Keratinocyte (primary cell): ENCODE measurements around the gene RFESD. TPM values are rescaled to one million over a fixed set of nuclear protein-coding genes. Genes with fewer than 3 reads are reported as not detected.

Experiments
- DNase-seq: peaks from one replicate; pipeline ENCODE4 v3.0.0-alpha.2; 2011; ENCODE audit warnings: low read depth, missing footprints, low spot score
- FAIRE-seq: peaks from 2 replicates; lab custom pipeline; 2011; peaks lifted over from hg19 to GRCh38; lab: Jason Lieb, UNC
- H2AFZ ChIP-seq: 2 replicates; pipeline ENCODE4 v1.6.0; 2012; ENCODE audit warnings: low read length, control low read depth, inconsistent platforms; ENCODE audit not compliant: control insufficient read depth
- H3K27ac ChIP-seq: 2 replicates; pipeline ENCODE4 v1.5.1; 2011; ENCODE audit warnings: low read length; ENCODE audit not compliant: control insufficient read depth, insufficient read depth
- H3K27me3 ChIP-seq: 3 replicates; pipeline ENCODE4 v1.6.0; 2011; ENCODE audit warnings: low read length; ENCODE audit not compliant: control insufficient read depth, insufficient read depth; ENCODE audit errors: extremely low read depth
- H3K36me3 ChIP-seq, 2 experiments: 2 replicates in 1 of 2; 3 replicates in 1 of 2; pipeline ENCODE4 v1.5.1; 2011; ENCODE audit warnings: low read length in 2 of 2, mild to moderate bottlenecking in 1 of 2; ENCODE audit not compliant: control insufficient read depth in 2 of 2, insufficient read depth in 2 of 2; ENCODE audit errors: extremely low read depth in 1 of 2
- H3K4me1 ChIP-seq: 3 replicates; pipeline ENCODE4 v1.5.1; 2011; ENCODE audit warnings: low read length; ENCODE audit not compliant: control insufficient read depth, insufficient read depth; ENCODE audit errors: extremely low read depth
- H3K4me2 ChIP-seq: 3 replicates; pipeline ENCODE4 v1.6.0; 2011; ENCODE audit warnings: low read depth, low read length; ENCODE audit not compliant: control insufficient read depth, insufficient read depth; ENCODE audit errors: extremely low read depth
- H3K4me3 ChIP-seq, 3 experiments: fragments of 200-600 bp in 1 of 3; sonication (generic) in 1 of 3; 2 replicates in 2 of 3; 3 replicates in 1 of 3; pipeline ENCODE4 v1.5.1; 2011 to 2016; ENCODE audit warnings: low read length in 3 of 3, mild to moderate bottlenecking in 3 of 3, control low read depth in 2 of 3, inconsistent platforms in 1 of 3, low read depth in 1 of 3, mixed read lengths in 1 of 3, mixed run types in 1 of 3, moderate library complexity in 1 of 3; ENCODE audit not compliant: control insufficient read depth in 2 of 3, insufficient read depth in 2 of 3; ENCODE audit errors: extremely low read depth in 1 of 3
- H3K79me2 ChIP-seq: 2 replicates; pipeline ENCODE4 v1.6.0; 2012; ENCODE audit warnings: low read length; ENCODE audit not compliant: control insufficient read depth, insufficient read depth
- H3K9ac ChIP-seq: 3 replicates; pipeline ENCODE4 v1.6.0; 2011; ENCODE audit warnings: low read length; ENCODE audit not compliant: control insufficient read depth, insufficient read depth; ENCODE audit errors: extremely low read depth
- H3K9me1 ChIP-seq: 3 replicates; pipeline ENCODE4 v1.6.0; 2011; ENCODE audit warnings: low read length; ENCODE audit not compliant: control insufficient read depth, insufficient read depth; ENCODE audit errors: extremely low read depth
- H3K9me3 ChIP-seq: 2 replicates; pipeline ENCODE4 v1.5.1; 2012; ENCODE audit warnings: low read depth, low read length; ENCODE audit not compliant: control insufficient read depth
- H4K20me1 ChIP-seq: 3 replicates; pipeline ENCODE4 v1.6.0; 2011; ENCODE audit warnings: low read length; ENCODE audit not compliant: control insufficient read depth, insufficient read depth; ENCODE audit errors: extremely low read depth
- EZH2 ChIP-seq: IDR thresholded peaks from one replicate; pipeline ENCODE4 v1.6.1; 2012; ENCODE audit warnings: inconsistent platforms, mild to moderate bottlenecking, low read length, moderate library complexity
- dilution Hi-C: fragments of 300-500 bp; cut with MboI; formaldehyde crosslinking; loops from one replicate; pipeline ENCODE4 v1.7.0; 2020; ENCODE audit warnings: low sequenced_read_pairs; ENCODE audit not compliant: extremely low pct_ligation_motif_present
- polyA plus RNA-seq, 5 experiments: library from polyadenylated mRNA; depleted of rRNA in 3 of 5; stranded (reverse) in 3 of 5; stranded (forward) in 1 of 5; unstranded in 1 of 5; fragments of >200 nt; gene quantifications; 1 replicate in 1 of 5; 2 replicates in 3 of 5; 3 replicates in 1 of 5; pipeline versions ENCODE4 v1.2.1 to v1.2.3, GENCODE V29; 2011 to 2012; ENCODE audit warnings: missing spikeins in 2 of 5, low read depth in 1 of 5, low replicate concordance in 1 of 5
- TF ChIP-seq, protein P1 (sequence below), 3 experiments: IDR thresholded peaks in 1 of 3; conservative IDR thresholded peaks in 1 of 3; optimal IDR thresholded peaks in 1 of 3; 2 replicates in 2 of 3; 3 replicates in 1 of 3; pipeline versions ENCODE3 to v1.5.1; 2011; ENCODE audit warnings: low read length in 3 of 3, mild to moderate bottlenecking in 3 of 3, moderate library complexity in 2 of 3, control low read depth in 1 of 3, inconsistent platforms in 1 of 3; ENCODE audit not compliant: insufficient read depth in 2 of 3; ENCODE audit errors: extremely low read depth in 1 of 3

RFESD gene
- polyA plus RNA-seq, 1 donor (not counting 4 experiments of a cell fraction or from before 2014, with no cell fraction given), result 3.5 TPM

DNA sequence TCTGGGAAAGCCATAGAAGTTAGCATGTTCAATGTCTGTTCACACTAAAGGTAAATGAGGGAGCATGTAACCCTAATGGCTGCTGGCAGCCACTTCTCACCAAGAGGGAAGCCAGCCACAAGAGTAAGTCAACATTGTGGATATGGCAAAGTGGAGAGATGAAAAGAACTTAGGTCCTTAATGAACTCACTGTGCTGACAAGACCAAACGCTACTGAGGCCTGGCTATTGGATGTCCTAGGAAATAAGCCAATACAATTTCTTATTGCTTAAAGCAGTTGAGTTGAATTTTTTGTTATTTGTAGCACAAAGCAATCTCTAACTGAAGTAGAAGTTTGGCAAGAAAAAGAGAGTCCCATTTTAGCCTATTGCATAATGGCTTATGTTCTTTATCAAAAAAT, 19.9 kb upstream of the RFESD start:
- FAIRE-seq (no peak), DNase-seq (no peak)
- TF ChIP-seq EZH2, result no peak
- TF ChIP-seq, protein P1, sequence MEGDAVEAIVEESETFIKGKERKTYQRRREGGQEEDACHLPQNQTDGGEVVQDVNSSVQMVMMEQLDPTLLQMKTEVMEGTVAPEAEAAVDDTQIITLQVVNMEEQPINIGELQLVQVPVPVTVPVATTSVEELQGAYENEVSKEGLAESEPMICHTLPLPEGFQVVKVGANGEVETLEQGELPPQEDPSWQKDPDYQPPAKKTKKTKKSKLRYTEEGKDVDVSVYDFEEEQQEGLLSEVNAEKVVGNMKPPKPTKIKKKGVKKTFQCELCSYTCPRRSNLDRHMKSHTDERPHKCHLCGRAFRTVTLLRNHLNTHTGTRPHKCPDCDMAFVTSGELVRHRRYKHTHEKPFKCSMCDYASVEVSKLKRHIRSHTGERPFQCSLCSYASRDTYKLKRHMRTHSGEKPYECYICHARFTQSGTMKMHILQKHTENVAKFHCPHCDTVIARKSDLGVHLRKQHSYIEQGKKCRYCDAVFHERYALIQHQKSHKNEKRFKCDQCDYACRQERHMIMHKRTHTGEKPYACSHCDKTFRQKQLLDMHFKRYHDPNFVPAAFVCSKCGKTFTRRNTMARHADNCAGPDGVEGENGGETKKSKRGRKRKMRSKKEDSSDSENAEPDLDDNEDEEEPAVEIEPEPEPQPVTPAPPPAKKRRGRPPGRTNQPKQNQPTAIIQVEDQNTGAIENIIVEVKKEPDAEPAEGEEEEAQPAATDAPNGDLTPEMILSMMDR (optimal IDR thresholded peaks at IDR 0.05 in 1 of 3, IDR thresholded peaks at IDR 0.05 in 1 of 3, conservative IDR thresholded peaks at IDR 0.05 in 1 of 3; ENCODE audit: extremely low read depth in 1 of 3, insufficient read depth in 2 of 3, low read length in 3 of 3), result no peak
- dilution Hi-C loops, result no loop called here
- no peak overlapping the region for H3K4me3 ChIP-seq
- no peaks in the 10 kb centered on the region for H3K27me3 ChIP-seq
- no peak overlapping the region for H2AFZ ChIP-seq
- peaks cover 4% of the 10 kb centered on the region for H3K4me1 ChIP-seq
- no peaks in the 10 kb centered on the region for H3K9me3 ChIP-seq
- no peaks in the 10 kb centered on the region for H3K36me3 ChIP-seq
- H3K9me1 ChIP-seq, result no peaks in the 10 kb centered on the region
- H4K20me1 ChIP-seq, result no peaks in the 10 kb centered on the region
- H3K9ac ChIP-seq, result no peak overlapping the region
- H3K4me2 ChIP-seq, result no peak overlapping the region
- no peaks in the 10 kb centered on the region for H3K79me2 ChIP-seq
- no peak overlapping the region for H3K27ac ChIP-seq

DNA sequence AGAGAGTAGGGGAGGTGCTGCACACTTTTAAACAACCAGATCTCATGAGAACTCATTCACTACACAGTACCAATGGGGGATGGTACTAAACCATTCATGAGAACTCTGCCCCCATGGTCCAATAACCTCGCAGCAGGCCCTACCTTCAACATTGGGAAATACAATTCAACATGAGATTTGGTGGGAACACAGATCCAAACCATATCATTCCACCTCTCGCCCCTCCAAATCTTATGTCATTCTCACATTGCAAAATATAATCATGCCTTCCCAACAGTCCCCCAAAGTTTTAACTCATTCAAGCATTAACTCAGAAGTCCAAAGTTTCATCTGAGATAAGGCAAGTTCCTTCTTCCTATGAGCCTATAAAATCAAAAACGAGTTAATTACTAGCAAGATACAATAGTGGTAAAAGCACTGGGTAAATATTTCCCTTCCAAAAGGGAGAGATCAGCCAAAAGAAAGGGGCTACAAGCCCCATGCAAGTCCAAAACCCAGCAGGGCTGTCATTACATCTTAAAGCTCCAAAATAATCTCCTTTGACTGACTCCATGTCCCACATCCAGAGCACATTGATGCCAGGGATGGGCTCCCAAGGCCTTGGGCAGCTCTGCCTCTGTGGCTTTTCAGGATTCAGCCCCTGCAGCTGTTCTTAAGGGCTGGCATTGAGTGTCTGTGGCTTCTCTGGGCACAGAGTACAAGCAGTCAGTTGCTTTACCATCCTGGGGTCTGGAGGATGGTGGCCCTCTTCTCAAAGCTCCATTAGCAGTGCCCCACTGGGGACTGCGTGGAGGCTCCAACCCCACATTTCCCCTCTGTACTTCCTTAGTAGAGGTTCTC, 18.4 kb upstream of the RFESD start:
- dilution Hi-C loops, result no loop called here
- FAIRE-seq (no peak), DNase-seq (no peak)
- Histone ChIP-seq H3K36me3 (no peaks in the 10 kb centered on the region), H3K27me3 (no peaks in the 10 kb centered on the region), H2AFZ (no peak overlapping the region), H3K9ac (no peak overlapping the region), H3K4me1 (peaks cover 9% of the 10 kb centered on the region), H3K9me3 (no peaks in the 10 kb centered on the region), H3K9me1 (no peaks in the 10 kb centered on the region), H3K79me2 (no peaks in the 10 kb centered on the region), H3K4me3 (no peak overlapping the region), H3K27ac (no peak overlapping the region), H3K4me2 (no peak overlapping the region), H4K20me1 (no peaks in the 10 kb centered on the region)
- no peak for TF ChIP-seq EZH2
- TF ChIP-seq, protein P1 (optimal IDR thresholded peaks at IDR 0.05 in 1 of 3, IDR thresholded peaks at IDR 0.05 in 1 of 3, conservative IDR thresholded peaks at IDR 0.05 in 1 of 3; ENCODE audit: extremely low read depth in 1 of 3, insufficient read depth in 2 of 3, low read length in 3 of 3), result no peak
